ENCODE measurements around the gene TUBAL3.

TUBAL3 gene

DNA sequence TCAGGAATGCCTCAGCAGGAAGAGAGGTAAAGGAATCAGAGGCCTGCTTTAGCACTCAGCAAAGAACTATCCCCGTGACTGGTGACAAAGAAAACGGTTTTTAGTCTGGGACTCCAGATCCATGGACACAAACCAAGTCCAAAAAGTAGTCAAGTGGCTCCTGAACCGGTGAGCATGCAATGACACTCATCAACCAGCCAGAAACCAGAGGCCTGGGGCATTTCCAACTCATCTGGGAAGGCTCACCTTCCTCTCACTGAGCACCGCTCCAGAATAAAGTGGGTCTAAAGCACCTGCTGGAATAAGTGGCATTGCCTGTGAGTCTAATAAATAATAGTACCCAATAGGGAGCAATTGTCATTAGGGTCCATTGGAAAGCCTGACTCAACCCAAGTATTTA, 57.7 kb downstream of the TUBAL3 start:
- H3K4me3 ChIP-seq (replicated peaks; ENCODE audit: low read depth, low read length): no peak overlapping the region
- no peak for DNase-seq (ENCODE audit: extremely low read depth, low read depth)
- no peak for TF ChIP-seq CTCF (IDR thresholded peaks at IDR 0.05; ENCODE audit: low read depth, low read length, missing control alignments)

DNA sequence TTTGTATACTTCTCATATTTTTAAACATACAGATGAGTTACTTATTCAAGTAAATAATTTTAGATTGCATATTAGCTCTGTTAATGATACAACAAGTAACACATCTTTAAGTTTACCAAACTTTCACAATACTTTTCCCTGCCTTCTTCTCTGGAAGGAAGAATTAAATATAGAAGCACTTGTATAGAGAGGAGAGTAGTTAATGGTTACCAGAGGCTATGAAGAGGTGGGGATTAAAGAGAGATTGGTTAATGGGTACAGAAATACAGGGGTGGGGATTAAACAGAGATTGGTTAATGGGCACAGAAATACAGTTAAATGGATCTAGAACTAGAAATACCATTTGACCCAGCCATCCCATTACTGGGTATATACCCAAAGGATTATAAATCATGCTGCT, 59.9 kb downstream of the TUBAL3 start:
- H3K4me3 ChIP-seq (replicated peaks; ENCODE audit: low read depth, low read length): no peak overlapping the region
- no peak for DNase-seq (ENCODE audit: extremely low read depth, low read depth)
- no peak for TF ChIP-seq CTCF (IDR thresholded peaks at IDR 0.05; ENCODE audit: low read depth, low read length, missing control alignments)

- DNase-seq (ENCODE audit: extremely low read depth, low read depth): no peak
- no peak overlapping the region for H3K4me3 ChIP-seq (replicated peaks; ENCODE audit: low read depth, low read length)
- no peak for TF ChIP-seq CTCF (IDR thresholded peaks at IDR 0.05; ENCODE audit: low read depth, low read length, missing control alignments)
These were observed 60.6 kb downstream of the TUBAL3 start for GRCh38 chr10:5343979-5344378.

DNA sequence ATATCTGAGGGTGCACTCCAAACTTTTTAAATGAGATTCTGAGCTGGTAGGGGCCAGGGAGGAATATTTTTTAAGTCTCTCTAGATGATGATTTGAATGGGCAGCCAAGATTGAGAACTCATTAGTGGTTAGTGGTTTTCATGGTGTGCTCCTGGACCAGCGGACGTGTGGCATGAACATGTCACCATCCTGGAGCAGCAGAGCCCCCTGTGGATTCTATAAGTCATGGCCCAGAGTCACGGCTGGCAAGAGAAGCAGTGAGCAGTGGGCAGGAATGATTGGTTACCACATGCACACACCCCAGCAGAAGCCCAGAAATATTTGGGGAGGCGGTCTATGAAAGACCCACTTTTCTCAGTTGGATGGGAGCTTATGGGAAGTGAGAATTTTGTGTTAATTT, 61.1 kb downstream of the TUBAL3 start:
- no peak for TF ChIP-seq CTCF (IDR thresholded peaks at IDR 0.05; ENCODE audit: low read depth, low read length, missing control alignments)
- no peak overlapping the region for H3K4me3 ChIP-seq (replicated peaks; ENCODE audit: low read depth, low read length)
- peak; percentile 2 for DNase-seq (ENCODE audit: extremely low read depth, low read depth)
